HG02885 (cell line): ENCODE measurements around the gene UBE2L3.
"Not testable (repeated sequence)": the region's sequence is repeated elsewhere in the genome, so short reads cannot be mapped to it uniquely, and the experiment has no call there.

Experiments
- ATAC-seq: cut with Tn5 transposase; IDR thresholded peaks from one replicate; pipeline ENCODE4 v1.9.1; 2021; ENCODE audit warnings: mild to moderate bottlenecking; ENCODE audit not compliant: unreplicated experiment, poor library complexity

The UBE2L3 gene

GRCh38 chr22:21598302-21598701 is 30.8 kb downstream of the UBE2L3 start:
- ATAC-seq = no peak

- no peak for ATAC-seq
Measured at GRCh38 chr22:21599053-21599893, 31.8 kb downstream of the UBE2L3 start.

DNA sequence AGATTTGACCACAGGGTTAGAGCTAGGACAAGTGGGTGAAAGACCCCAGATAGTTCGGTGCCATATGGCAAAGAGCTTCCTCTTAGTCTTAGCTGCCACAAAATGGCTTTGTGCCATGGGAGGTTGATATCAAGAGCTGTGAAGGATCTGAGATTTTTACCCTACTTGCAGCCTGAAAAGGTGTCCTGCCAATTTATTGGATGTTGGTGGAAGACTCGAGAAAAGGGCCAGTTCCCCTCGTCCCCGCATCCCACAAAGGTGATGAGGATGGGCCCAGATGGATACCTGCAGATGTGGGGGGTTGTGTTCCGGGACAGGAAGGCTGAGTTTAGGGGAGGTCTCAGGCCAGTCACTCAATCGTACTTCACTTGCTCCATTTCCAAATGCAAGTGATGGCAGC is 35.1 kb downstream of the UBE2L3 start:
- ATAC-seq = no peak

- no peak for ATAC-seq
Measured at GRCh38 chr22:21603973-21604372, 36.5 kb downstream of the UBE2L3 start.

- no peak for ATAC-seq
Measured at GRCh38 chr22:21605887-21606564, 38.5 kb downstream of the UBE2L3 start.

DNA sequence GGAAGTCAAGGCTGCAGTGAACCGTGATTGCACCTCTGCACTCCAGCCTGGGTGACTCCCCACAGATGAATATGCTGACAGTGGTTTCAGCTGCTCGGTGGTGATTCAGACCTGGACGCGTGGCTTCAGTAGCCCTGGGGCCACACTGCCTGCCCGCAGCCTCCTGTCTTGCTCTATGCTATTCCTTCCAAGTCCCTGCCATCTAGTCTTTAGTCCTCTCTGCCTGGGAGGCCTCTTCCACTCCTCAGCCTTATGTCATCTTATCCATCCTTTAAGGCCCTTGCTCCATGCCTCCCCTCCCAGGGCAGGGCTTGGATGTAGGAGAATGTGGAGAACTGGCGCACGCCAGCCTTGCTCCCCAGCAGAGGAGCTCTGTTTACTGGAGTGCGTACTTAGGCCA is 39.3 kb downstream of the UBE2L3 start:
- no peak for ATAC-seq

GRCh38 chr22:21609556-21610157 is 42.1 kb downstream of the UBE2L3 start:
- not testable (repeated sequence) for ATAC-seq

GRCh38 chr22:21611210-21611977 is 43.9 kb downstream of the UBE2L3 start:
- no peak for ATAC-seq

- ATAC-seq = no peak
Measured at GRCh38 chr22:21612858-21613257, 45.3 kb downstream of the UBE2L3 start.

- ATAC-seq = no peak
Measured at GRCh38 chr22:21613553-21614233, 46.2 kb downstream of the UBE2L3 start.

- no peak for ATAC-seq
Measured at GRCh38 chr22:21615731-21616130, 48.2 kb downstream of the UBE2L3 start.

GRCh38 chr22:21617337-21617736 is 49.8 kb downstream of the UBE2L3 start:
- not testable (repeated sequence) for ATAC-seq

GRCh38 chr22:21621025-21621424 is 53.5 kb downstream of the UBE2L3 start:
- ATAC-seq = no peak

GRCh38 chr22:21622011-21622918 is 54.8 kb downstream of the UBE2L3 start:
- ATAC-seq = no peak

DNA sequence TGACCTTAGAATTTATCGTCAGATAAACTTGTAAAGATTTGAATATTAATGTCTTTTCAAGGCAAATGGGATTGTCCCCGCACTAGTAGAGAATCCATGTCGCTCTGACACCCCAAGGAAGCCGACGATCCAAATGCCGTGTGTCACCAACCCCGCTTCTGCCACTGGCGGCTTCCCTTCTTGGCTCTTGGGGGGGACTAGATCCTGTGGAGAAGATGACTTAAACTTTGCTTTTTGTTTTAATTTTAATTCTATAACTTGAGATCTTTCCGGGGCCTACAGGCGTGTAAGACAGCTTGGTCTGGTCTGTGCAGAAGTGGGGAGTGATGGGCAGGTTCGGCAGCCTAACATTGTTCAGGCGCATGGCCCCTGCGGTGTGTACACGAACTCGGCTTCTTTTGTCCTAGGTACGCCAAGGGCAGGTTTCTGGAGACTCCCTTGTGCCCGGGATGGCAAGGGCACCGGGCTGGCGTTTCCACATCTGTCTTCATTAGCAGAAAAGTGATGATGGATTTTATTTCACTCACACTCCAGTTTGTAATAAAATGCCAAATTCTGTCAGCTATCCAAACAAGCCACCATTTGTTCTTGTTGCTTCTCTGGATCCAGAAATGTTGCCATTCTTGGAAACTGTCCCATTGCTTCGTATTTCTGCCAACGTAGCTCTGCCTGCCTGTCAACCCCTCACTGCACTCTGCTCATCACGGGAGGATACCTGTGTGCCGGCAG is 55.6 kb downstream of the UBE2L3 start:
- no peak for ATAC-seq

DNA sequence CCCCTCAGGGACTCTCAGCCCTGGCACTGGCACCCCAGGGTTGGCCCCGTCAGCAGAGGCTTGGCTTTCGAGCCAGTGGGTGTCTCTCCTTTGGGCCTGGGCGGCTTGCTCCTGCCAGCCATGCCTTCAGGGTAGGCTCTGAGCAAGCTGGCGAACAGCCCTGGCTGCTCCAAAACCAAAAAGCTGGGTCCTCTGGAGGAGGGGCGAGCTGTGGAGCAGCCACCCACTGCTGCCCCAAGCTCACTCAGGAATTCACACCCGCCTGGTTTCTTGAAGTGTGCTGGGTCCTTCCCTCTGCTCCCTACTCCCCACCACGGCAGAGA is 56.1 kb downstream of the UBE2L3 start:
- no peak for ATAC-seq

- ATAC-seq = no peak
Measured at GRCh38 chr22:21624120-21624879, 56.8 kb downstream of the UBE2L3 start.
